Measurements from ENCODE around the gene MPV17L.
"Not testable (repeated sequence)": the region's sequence is repeated elsewhere in the genome, so short reads cannot be mapped to it uniquely, and the experiment has no call there.

The MPV17L gene

GRCh38 chr16:15451098-15451731 is 55.7 kb downstream of the MPV17L start:
- no peaks in the 10 kb centered on the region for H3K36me3 ChIP-seq (ENCODE audit: insufficient read depth, low read length)
- H4K20me1 ChIP-seq (ENCODE audit: insufficient read depth, low read length): no peaks in the 10 kb centered on the region
- H3K4me1 ChIP-seq (ENCODE audit: insufficient read depth, low read length): no peaks in the 10 kb centered on the region
- no peak for TF ChIP-seq CTCF (IDR thresholded peaks at IDR 0.05; ENCODE audit: borderline replicate concordance, extremely low read depth, low read length, poor library complexity, severe bottlenecking)
- TF ChIP-seq EZH2 (IDR thresholded peaks at IDR 0.05; ENCODE audit: borderline replicate concordance, low read depth, low read length, severe bottlenecking): no peak
- DNase-seq (no peak), ATAC-seq (ENCODE audit: insufficient read depth, low read depth) (no peak)
- H3K27ac ChIP-seq (ENCODE audit: low read length): no peak overlapping the region
- no peak overlapping the region for H3K4me3 ChIP-seq (ENCODE audit: low read depth in 1 of 2, low read length in 2 of 2)
- no peak overlapping the region for H2AFZ ChIP-seq (ENCODE audit: low read depth, low read length)
- no peaks in the 10 kb centered on the region for H3K9me3 ChIP-seq (ENCODE audit: insufficient read depth, low read length, severe bottlenecking)
- peaks cover 8% of the 10 kb centered on the region for H3K27me3 ChIP-seq (ENCODE audit: insufficient read depth, low read length, poor library complexity)
- no peak overlapping the region for H3K4me2 ChIP-seq (ENCODE audit: insufficient read depth, low read length)
- H3K79me2 ChIP-seq (ENCODE audit: insufficient read depth, low read length): no peaks in the 10 kb centered on the region
- no peak overlapping the region for H3K9ac ChIP-seq (ENCODE audit: low read depth, low read length)

- no peak for DNase-seq
- H3K9me3 ChIP-seq (ENCODE audit: insufficient read depth, low read length, severe bottlenecking): no peaks in the 10 kb centered on the region
- no peak overlapping the region for H3K4me3 ChIP-seq (ENCODE audit: low read depth in 1 of 2, low read length in 2 of 2)
- peaks cover 8% of the 10 kb centered on the region for H3K27me3 ChIP-seq (ENCODE audit: insufficient read depth, low read length, poor library complexity)
- no peak for ATAC-seq (ENCODE audit: insufficient read depth, low read depth)
- H3K27ac ChIP-seq (ENCODE audit: low read length): no peak overlapping the region
- H2AFZ ChIP-seq (ENCODE audit: low read depth, low read length): no peak overlapping the region
- no peaks in the 10 kb centered on the region for H3K79me2 ChIP-seq (ENCODE audit: insufficient read depth, low read length)
- no peak overlapping the region for H3K9ac ChIP-seq (ENCODE audit: low read depth, low read length)
- no peaks in the 10 kb centered on the region for H3K4me1 ChIP-seq (ENCODE audit: insufficient read depth, low read length)
- H3K36me3 ChIP-seq (ENCODE audit: insufficient read depth, low read length): no peaks in the 10 kb centered on the region
- no peak overlapping the region for H3K4me2 ChIP-seq (ENCODE audit: insufficient read depth, low read length)
- no peaks in the 10 kb centered on the region for H4K20me1 ChIP-seq (ENCODE audit: insufficient read depth, low read length)
- no peak for TF ChIP-seq CTCF (IDR thresholded peaks at IDR 0.05; ENCODE audit: borderline replicate concordance, extremely low read depth, low read length, poor library complexity, severe bottlenecking)
- TF ChIP-seq EZH2 (IDR thresholded peaks at IDR 0.05; ENCODE audit: borderline replicate concordance, low read depth, low read length, severe bottlenecking): no peak
Measured at GRCh38 chr16:15452246-15452855, 56.8 kb downstream of the MPV17L start.

- H3K4me1 ChIP-seq (ENCODE audit: insufficient read depth, low read length); H3K27me3 ChIP-seq (ENCODE audit: insufficient read depth, low read length, poor library complexity); DNase-seq; H2AFZ ChIP-seq (ENCODE audit: low read depth, low read length); H3K79me2 ChIP-seq (ENCODE audit: insufficient read depth, low read length); ATAC-seq (ENCODE audit: insufficient read depth, low read depth); H3K9me3 ChIP-seq (ENCODE audit: insufficient read depth, low read length, severe bottlenecking); H3K9ac ChIP-seq (ENCODE audit: low read depth, low read length); H3K27ac ChIP-seq (ENCODE audit: low read length); H3K36me3 ChIP-seq (ENCODE audit: insufficient read depth, low read length); H4K20me1 ChIP-seq (ENCODE audit: insufficient read depth, low read length); H3K4me3 ChIP-seq (ENCODE audit: low read depth in 1 of 2, low read length in 2 of 2); H3K4me2 ChIP-seq (ENCODE audit: insufficient read depth, low read length): not testable (repeated sequence)
Measured at GRCh38 chr16:15453296-15453695, 57.7 kb downstream of the MPV17L start.

- not testable (repeated sequence) for H3K9me3 ChIP-seq (ENCODE audit: insufficient read depth, low read length, severe bottlenecking); H2AFZ ChIP-seq (ENCODE audit: low read depth, low read length); H3K36me3 ChIP-seq (ENCODE audit: insufficient read depth, low read length); H3K27ac ChIP-seq (ENCODE audit: low read length); ATAC-seq (ENCODE audit: insufficient read depth, low read depth); DNase-seq; H3K4me2 ChIP-seq (ENCODE audit: insufficient read depth, low read length); H3K27me3 ChIP-seq (ENCODE audit: insufficient read depth, low read length, poor library complexity); H3K79me2 ChIP-seq (ENCODE audit: insufficient read depth, low read length); H4K20me1 ChIP-seq (ENCODE audit: insufficient read depth, low read length); H3K4me3 ChIP-seq (ENCODE audit: low read depth in 1 of 2, low read length in 2 of 2); H3K4me1 ChIP-seq (ENCODE audit: insufficient read depth, low read length); H3K9ac ChIP-seq (ENCODE audit: low read depth, low read length)
Measured at GRCh38 chr16:15454933-15455332, 59.4 kb downstream of the MPV17L start.
